NCI-H128 (cell line): ENCODE measurements around the gene GLI1.
A peak's percentile ranks its signal among the peaks of the same experiment; 100 is the strongest.
"Not testable (repeated sequence)": the region's sequence is repeated elsewhere in the genome, so short reads cannot be mapped to it uniquely, and the experiment has no call there.

Source experiments
- DNase-seq: peaks from one replicate; lab custom pipeline; 2025; ENCODE audit not compliant: unreplicated experiment; lab: John Stamatoyannopoulos, UW

The GLI1 gene

DNA sequence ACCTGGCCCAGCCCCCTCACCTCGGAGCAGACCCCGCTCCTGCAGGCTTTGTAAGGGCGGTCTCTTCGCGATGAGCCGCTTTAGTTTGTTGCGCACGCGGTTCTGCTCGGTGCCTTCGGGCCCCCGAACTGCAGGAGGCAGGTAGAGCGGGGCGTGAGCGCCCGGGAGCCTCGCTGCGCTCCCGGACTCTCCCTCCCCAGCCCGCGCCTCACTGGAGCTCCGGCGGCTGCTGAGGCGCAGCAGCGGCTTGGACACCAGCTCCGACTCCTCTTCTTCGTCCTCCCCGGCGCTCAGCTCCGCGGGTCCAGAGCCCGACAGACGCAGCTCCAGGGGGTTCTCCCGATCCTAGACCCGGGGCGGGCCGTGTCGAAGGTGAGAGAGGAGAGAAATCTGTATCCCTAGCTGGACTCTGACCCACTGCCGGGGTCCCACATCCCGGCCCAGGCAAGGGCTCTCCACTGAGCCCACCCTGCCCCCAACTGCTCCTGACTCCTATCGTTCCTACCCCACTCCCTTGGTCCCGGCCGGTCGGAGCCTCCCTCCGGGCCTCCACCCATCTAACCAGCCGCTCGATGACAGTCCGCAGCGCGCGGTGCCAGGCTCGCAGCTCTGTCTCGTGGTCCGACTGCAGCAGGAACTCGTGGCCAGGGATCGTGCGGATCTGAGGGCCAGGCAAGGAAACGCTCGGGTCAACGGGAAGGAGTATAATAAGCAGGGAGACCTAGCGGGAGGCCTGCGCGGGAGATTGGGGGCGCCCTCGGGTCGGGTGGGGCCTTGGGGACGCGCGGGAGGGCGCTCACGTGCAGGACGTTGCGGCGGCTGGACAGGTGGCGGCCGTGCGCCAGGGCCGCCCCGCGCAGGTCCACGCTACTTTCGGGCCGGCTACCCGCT is 15.9 kb downstream of the GLI1 start:
- no peak for DNase-seq

DNA sequence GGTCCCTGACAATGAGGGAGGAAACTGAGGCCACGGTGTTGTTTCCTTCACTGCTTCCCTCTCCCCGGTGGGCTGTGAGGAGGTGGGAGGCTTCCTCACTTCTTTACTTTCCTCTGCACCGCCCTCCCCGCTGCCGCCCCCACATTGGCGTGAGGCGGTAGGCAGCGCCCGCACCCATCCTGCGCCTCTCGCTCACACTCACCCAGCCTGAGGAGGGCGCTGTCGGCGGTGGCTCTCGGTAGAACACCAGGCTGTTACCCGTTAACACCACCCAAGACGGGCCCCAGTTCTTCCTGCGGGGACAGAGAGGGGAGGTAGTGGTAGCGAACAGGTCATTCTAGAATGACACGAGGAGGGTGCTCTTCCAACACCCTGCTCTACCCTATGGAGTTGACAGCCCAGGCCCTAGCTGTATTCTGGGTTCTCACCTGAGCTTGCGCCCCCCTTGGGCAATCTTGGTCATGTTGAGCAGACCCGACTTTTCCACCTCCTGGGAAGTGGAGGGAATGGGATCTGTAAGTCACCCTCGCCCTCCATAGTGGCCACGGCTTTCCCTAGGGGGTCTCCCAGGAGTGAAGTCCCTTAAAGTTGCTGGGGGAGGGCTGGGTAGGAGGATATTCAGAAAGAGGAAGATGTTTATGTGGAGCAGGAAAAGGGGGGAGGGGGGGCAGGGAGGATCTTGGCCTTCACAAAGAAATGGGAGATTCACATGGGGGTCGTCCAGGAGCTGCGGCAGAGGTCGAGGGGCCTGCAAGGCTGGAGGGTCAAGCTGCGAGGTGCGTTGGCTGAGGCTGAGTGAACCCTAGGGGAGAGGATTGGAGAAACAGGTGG is 16.8 kb downstream of the GLI1 start:
- no peak for DNase-seq

DNA sequence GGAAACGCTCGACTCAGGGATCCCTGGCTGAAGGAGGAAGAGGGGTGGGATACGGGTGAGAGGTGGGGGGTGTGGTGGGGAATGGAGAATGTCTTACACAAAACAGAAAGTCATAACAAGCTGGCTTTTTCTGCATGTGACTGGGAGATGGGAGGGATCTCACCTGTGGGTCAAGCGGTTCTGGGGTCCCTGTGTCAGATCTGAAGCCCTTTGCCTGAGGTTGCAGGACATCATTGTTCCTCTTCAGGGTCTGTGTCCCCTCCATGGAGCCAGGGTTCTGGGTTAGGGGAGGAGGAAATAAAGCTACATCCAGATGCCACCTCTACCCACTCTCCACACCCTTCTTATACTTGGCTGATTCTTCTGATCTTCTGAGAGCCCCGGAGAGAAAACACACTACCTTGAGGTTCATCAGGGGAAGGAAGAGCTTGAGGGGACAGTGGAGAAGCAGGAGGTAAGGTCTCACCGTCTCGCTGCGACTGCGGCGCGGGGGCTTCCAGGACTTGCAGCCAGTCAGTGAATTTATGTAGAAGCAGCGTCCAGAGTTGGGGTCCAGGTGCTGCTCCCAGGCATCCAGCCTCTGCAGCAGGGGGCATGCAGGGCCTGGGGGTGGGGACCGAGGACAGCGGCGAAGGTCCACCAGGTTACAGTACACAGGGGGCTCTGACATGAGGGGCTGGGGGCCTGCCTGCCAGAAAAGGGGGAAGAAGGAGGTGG is 17.6 kb downstream of the GLI1 start:
- DNase-seq: no peak

DNA sequence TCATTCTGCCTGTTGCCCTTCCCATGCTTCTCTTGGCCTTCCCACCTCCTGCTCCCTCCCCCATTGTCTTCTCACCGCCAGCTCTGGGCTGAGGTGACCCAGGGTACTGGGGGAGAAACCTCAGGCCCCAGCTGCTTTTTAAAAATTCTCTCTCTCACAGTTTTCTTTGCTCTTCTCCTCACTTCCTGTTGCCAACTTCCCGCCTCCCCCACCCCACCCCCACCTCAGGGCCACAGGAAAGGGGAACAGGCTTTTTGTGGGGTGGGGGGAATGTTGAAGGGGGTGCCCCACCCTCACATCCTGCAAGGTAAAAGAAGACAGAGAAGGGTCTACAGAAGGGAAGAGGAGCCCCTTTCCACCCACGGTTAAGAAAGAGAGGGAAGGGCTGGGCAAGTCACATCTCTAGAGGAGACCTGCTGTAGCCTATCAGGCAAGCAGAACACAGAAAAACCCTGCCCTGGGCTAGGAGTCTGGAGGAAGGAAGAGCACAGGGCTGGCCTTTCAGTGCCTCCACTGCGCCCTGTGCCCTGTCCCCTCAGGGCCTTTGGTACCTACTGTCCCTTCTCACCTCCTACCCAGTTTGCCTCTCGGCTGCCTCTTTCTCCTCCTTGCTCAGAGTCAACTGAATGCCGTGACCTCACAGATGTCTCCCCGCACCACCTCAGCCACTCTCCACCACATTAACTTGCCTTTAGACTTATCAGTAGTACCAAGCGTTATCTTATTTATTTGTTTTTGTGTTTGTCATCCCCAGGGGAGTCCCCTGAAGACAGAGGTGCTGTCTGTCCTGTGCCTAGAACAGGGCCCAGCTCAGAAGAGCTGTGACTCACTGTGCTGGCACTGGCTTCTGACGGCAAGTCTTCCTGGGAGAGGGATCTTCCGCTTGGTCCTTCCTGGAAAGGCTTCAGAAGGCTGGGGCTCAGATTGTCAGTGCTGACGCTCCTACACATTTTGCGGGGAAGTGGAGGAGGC is 18.4 kb downstream of the GLI1 start:
- DNase-seq: no peak

GRCh38 chr12:57479043-57479375 is 19.4 kb downstream of the GLI1 start:
- no peak for DNase-seq

DNA sequence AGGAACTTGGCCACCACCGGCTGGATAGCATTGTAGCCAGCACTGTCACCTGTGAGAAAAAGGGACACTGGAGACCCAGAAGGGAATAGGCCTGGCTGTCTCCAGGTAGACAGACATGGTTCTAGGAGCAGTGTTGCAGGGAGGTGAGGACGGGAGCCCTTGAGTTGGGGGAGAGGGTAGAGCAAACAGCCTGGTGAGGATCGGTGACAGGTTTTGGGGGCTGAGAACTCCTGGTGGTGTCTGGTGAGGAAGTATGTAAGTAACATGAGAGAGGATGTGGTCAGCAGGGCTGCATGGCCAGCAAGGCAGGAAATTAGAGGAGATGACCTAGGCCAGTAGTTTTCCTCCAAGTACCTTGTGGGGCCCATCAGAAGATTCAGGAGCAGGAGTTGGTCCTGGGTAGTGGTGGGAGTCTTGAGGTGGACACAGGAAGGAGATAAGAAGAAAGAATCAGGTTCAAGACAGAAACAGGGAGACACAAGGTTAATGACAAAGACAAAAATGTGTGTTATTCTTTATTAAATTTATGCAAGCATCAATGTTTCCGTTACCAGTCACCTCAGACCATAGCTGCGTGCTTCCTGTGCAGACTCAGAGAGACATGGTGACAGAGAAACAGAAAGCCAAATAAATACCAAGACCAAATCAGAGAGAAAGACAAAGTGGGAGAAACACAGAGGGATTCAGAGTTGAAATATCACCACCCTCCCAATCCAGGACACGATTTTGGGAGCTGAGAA is 20.0 kb downstream of the GLI1 start, which contains the start of gene ARHGAP9:
Gene ARHGAP9, minus strand, starts transcription at position 491 of the 740 bp plus-strand sequence. Its CDS starts 460 bp downstream, at position 31.
- no peak for DNase-seq

DNA sequence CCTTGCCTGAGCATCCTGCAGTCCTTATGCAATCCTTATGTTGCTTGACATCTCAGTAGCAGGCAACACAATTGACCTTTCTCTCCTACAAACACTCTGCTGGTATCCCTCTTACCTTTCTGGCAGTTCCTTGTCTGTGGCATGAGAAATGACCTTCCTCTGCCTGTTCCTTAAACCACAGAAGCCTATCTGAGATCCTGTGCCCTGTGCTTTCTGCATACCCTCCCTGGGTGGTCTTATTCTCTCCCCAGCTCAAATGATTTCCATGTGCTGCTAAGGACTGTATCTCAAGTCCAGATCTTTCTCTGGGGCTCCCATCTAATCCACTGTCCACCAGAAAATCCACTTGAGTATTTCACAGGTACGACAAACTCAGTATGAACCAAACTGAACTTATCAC is 22.1 kb downstream of the GLI1 start:
- DNase-seq: no peak

DNA sequence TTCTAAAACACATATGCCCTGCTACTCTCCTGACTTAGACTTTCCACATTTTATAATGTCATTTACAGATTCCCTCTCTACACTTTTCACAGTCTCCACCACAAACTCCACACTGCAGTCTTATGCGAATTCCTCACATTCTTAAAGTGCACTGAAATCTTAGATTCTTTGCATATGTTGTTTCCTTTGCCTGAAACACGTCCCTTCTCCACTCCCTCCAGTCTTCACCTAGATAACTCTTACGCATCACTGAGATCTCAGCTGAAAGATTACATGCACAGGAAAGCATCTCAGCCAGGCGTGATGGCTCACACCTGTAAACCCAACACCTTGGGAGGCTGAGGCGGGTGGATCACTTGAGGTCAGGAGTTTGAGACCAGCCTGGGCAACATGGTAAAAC is 23.9 kb downstream of the GLI1 start:
- DNase-seq: no peak

DNA sequence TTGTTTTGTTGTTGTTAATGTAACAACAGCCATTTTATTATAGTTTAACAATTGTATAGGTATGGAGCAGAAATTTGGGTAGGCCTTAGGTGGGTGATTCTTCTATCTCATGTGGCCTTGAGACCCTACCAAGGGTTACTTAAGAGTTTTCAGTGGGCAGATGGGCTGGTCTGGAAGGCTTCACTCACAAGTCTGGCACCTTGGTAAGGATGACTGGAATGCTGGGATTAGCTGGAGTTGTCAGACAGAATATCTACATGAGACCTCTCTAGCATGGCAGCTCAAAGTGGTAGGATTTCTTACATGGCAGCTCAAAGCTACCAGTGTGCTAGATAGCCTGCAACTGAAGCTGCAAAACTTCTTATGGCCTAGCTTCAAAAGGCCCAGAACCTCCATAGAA is 26.1 kb downstream of the GLI1 start:
- DNase-seq: no peak

- no peak for DNase-seq
Measured at GRCh38 chr12:57487055-57487596, 27.5 kb downstream of the GLI1 start.

DNA sequence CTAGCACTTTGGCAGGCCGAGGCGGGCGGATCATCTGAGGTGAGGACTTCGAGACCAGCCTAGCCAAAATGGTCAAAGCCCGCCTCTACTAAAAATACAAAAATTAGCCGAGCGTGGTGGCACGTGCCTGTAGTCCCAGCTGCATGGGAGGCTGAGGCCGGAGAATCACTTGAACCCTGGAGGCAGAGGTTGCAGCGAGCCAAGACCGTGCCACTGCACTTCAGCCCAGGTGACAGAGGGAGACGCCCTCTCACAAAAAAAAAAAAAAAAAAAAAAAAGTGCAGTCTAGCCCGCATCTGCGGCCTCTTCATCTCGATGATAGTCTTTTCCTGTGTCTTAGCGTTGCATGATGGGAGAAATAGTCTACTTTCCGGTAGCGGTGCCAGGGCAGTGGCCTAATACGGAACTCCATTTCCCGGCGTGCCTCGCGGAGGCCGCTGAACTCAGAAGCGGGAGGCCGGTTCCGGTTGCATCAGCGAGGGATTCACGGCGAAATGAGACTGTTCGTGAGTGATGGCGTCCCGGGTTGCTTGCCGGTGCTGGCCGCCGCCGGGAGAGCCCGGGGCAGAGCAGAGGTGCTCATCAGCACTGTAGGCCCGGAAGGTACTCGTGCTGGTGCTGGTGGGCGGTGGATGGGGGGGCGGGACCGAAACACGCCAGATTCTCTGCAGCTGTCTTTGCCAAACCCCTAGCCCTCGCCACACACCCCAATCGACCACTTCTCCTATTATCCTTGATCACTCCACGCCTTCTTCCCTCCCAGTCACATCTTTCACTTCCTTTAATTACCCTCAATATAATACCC is 28.2 kb downstream of the GLI1 start, which contains the start of gene MARS1:
Gene MARS1, plus strand, starts transcription at position 472 of the 805 bp plus-strand sequence. Its CDS starts 23 bp downstream, at position 495.
- DNase-seq: peak; percentile 93

DNA sequence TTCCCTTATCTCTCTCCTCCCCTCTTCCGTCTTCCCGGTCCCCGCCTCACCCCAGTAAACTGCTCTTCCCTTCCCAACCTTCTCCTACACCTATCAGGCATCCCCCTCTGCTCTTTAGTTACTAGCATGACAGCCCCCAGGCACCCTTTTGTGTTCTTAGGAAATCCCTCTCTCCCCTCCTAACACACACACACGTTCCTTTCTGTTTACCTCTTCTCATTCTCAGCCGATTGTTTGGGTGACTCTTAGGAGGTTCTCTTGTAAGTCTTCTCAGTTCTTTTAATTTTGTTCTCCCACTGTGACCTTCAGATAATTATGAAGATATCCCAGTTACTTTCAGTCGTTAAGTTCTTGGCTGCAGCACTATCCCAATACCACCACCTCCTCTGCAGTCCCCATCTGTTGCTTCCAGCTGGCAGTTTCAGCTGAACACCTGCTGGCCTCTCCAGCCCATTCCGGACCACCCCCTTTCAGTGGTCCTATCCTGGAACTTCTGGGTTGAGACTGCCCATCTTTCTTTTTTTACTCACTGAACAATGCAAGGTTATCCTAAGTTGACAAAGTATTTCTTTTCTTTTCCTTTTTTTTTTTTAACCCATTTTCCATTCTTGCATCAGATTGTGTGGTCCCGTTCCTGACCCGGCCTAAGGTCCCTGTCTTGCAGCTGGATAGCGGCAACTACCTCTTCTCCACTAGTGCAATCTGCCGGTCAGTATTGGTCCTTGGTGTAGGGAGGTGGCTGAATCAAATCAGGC is 29.0 kb downstream of the GLI1 start:
- DNase-seq: no peak

DNA sequence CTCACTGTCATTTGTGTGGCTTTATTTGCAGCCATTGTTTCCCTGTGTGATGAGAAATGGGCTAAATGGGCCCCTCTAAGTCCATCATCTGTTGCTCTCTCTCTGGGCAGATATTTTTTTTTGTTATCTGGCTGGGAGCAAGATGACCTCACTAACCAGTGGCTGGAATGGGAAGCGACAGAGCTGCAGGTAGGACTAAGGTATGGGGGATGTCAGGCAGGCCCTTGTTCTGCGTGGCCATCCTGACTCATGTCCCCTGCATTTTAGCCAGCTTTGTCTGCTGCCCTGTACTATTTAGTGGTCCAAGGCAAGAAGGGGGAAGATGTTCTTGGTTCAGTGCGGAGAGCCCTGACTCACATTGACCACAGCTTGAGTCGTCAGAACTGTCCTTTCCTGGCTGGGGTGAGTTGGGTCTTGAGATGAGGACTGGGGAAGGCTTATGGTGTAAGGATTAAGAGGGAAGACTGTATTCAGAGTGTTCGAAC is 29.6 kb downstream of the GLI1 start:
- no peak for DNase-seq

GRCh38 chr12:57490126-57490525 is 30.5 kb downstream of the GLI1 start:
- no peak for DNase-seq

DNA sequence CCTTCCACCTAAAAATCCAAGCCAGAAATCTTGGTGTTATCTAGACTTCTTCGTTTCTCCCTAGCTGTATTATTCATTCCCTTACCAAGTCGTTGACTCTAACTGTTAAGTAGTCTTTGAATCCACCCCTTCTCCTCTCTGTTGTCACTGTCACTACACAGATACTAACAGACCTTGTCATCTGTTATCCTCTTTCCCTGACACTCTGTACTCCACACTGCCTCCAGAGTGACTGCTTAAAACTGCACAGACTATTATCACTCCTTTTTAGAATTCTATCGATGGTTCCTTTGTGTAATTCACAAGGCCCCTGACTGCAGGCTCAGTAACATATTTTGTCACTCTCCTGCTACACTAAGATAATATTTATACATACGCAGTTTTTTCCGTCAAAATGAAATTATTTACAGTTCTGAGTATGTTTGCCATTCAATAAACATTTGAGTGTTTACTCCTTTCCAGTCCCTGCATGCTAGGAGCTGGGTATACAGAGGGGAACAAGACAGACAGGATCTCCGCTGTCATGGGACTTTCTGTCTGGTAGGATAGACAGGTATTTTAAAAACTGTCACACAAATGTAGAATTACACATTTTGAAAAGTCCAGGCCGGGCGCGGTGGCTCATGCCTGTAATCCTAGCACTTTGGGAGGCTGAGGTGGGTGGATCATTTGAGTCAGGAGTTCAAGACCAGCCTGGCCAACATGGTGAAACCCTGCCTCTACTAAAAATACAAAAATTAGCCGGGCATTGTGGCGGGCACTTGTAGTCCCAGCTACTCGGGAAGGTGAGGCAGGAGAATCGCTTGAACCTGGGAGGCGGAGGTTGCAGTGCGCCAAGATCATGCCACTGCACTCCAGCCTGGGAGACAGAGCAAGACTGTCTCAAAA is 32.1 kb downstream of the GLI1 start:
- no peak for DNase-seq

DNA sequence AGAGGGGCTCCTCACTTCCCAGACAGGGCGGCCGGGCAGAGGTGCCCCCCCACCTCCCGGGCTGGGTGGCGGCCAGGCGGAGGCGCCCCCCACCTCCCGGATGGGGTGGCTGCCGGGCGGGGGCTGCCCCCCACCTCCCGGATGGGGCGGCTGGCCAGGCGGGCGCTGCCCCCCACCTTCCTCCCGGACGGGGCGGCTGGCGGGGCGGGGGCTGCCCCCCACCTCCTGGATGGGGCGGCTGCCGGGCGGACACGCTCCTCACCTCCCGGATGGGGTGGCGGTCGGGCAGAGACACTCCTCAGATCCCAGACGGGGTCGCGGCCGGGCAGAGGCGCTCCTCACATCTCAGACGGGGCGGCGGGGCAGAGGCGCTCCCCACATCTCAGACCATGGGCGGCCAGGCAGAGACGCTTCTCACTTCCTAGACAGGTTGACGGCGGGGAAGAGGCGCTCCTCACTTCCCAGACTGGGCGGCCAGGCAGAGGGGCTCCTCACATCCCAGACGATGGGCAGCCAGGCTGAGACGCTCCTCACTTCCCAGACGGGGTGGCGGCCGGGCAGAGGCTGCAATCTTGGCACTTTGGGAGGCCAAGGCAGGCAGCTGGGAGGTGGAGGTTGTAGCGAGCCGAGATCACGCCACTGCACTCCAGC is 35.6 kb downstream of the GLI1 start:
- DNase-seq: not testable (repeated sequence)
